HepG2 (cell line): ENCODE data around the gene LRTM2. TPM values are rescaled to one million over a fixed set of nuclear protein-coding genes. Genes with fewer than 3 reads are reported as not detected.

Experiments
- AGO2 ChIP-seq: fragments of 200-400 bp; formaldehyde crosslinking; optimal IDR thresholded peaks from 2 replicates; pipeline ENCODE3; 2017; ENCODE audit warnings: mild to moderate bottlenecking, low read depth, low read length, moderate library complexity
- NR1H2 ChIP-seq: sonication (generic); formaldehyde crosslinking; IDR thresholded peaks from 2 replicates; pipeline ENCODE4 v1.8.1; 2022; ENCODE audit warnings: low read depth, missing genetic modification reagents, borderline replicate concordance
- REL ChIP-seq: sonication (generic); formaldehyde crosslinking; conservative IDR thresholded peaks from 2 replicates; pipeline ENCODE4 v1.8.0; 2022; ENCODE audit warnings: mild to moderate bottlenecking, missing genetic modification reagents, moderate library complexity
- RXRB ChIP-seq: IDR thresholded peaks from 2 replicates; pipeline ENCODE4 v1.6.1; 2016; ENCODE audit warnings: borderline replicate concordance, missing genetic modification reagents, missing compliant biosample characterization
- STAT5B ChIP-seq: sonication (generic); formaldehyde crosslinking; IDR thresholded peaks from 2 replicates; pipeline ENCODE4 v1.4.0; 2020; ENCODE audit warnings: missing genetic modification reagents
- ZNF253 ChIP-seq: sonication (generic); formaldehyde crosslinking; IDR thresholded peaks from 2 replicates; pipeline ENCODE4 v1.8.0; 2022; ENCODE audit warnings: mild to moderate bottlenecking, missing genetic modification reagents, borderline replicate concordance
- ZNF790 ChIP-seq: sonication (generic); formaldehyde crosslinking; IDR thresholded peaks from 2 replicates; pipeline ENCODE4 v1.8.0; 2022; ENCODE audit warnings: missing genetic modification reagents, mild to moderate bottlenecking, borderline replicate concordance
- polyA plus RNA-seq, 8 experiments: library from polyadenylated mRNA; depleted of rRNA in 3 of 8; stranded (reverse) in 7 of 8; unstranded in 1 of 8; fragments of >200 nt; fragmentation: Illumina TruSeq in 4 of 8; extraction: Trizol in 4 of 8; gene quantifications; 2 replicates each; pipeline versions ENCODE4 v1.2.1 to v1.2.3, GENCODE V29; 2011 to 2016; ENCODE audit warnings: low read depth in 4 of 8, missing spikeins in 1 of 8, mixed read lengths in 1 of 8; ENCODE audit not compliant: insufficient read depth in 1 of 8
- total RNA-seq, 5 experiments: library from RNA; depleted of rRNA; stranded (reverse); fragments of >200 nt; fragmentation: Illumina TruSeq; extraction: Trizol; gene quantifications; 2 replicates each; pipeline ENCODE4 v1.2.3, GENCODE V29; 2016; ENCODE audit warnings: low read depth in 1 of 5
- TF ChIP-seq, protein P1 (sequence below): sonication (generic); formaldehyde crosslinking; IDR thresholded peaks from 2 replicates; pipeline ENCODE4 v1.5.0; 2020; ENCODE audit warnings: mild to moderate bottlenecking, missing genetic modification reagents, borderline replicate concordance

LRTM2 gene
- total and polyA plus RNA-seq, 2 of the 13 experiments (the other 11 are each of a cell fraction or from before 2014, with no cell fraction given): 0.09 TPM; not detected in 1

DNA sequence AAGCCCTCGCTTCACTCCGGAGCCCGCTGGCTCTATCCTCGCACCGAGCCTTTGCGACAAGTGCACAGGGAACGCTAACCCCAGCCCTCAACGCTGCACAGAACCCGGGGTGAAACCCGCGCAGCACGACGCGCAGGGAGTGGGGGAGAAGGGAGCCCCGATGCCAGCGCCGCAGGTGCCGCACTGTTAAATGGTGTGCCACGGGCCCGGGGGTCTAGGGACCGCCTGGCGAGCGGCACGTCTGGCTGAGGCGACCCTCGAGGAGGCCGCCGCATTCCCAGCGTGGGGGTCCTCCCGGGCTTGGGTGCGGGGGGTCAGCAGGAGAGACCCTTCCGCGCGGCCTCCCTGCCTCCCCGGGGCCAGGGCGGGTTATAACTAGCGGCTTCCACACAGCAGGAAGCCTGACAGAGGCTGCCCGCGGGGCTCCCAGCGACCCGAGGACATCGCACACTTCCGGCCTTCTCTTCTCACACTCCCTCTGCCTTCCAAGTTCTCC is 23.8 kb upstream of the LRTM2 start (continued):
- TF ChIP-seq ZNF790: 0 out of 2 replicates have a peak, but pooled peaks have one; percentile 49
- TF ChIP-seq NR1H2 (CRISPR knock-in tag): 0 out of 2 replicates have a peak, but pooled peaks have one; percentile 30
- no peak for TF ChIP-seq REL (CRISPR knock-in tag)
- no peak for TF ChIP-seq ZNF253
- TF ChIP-seq STAT5B (CRISPR knock-in tag): no peak
- TF ChIP-seq, protein P1, sequence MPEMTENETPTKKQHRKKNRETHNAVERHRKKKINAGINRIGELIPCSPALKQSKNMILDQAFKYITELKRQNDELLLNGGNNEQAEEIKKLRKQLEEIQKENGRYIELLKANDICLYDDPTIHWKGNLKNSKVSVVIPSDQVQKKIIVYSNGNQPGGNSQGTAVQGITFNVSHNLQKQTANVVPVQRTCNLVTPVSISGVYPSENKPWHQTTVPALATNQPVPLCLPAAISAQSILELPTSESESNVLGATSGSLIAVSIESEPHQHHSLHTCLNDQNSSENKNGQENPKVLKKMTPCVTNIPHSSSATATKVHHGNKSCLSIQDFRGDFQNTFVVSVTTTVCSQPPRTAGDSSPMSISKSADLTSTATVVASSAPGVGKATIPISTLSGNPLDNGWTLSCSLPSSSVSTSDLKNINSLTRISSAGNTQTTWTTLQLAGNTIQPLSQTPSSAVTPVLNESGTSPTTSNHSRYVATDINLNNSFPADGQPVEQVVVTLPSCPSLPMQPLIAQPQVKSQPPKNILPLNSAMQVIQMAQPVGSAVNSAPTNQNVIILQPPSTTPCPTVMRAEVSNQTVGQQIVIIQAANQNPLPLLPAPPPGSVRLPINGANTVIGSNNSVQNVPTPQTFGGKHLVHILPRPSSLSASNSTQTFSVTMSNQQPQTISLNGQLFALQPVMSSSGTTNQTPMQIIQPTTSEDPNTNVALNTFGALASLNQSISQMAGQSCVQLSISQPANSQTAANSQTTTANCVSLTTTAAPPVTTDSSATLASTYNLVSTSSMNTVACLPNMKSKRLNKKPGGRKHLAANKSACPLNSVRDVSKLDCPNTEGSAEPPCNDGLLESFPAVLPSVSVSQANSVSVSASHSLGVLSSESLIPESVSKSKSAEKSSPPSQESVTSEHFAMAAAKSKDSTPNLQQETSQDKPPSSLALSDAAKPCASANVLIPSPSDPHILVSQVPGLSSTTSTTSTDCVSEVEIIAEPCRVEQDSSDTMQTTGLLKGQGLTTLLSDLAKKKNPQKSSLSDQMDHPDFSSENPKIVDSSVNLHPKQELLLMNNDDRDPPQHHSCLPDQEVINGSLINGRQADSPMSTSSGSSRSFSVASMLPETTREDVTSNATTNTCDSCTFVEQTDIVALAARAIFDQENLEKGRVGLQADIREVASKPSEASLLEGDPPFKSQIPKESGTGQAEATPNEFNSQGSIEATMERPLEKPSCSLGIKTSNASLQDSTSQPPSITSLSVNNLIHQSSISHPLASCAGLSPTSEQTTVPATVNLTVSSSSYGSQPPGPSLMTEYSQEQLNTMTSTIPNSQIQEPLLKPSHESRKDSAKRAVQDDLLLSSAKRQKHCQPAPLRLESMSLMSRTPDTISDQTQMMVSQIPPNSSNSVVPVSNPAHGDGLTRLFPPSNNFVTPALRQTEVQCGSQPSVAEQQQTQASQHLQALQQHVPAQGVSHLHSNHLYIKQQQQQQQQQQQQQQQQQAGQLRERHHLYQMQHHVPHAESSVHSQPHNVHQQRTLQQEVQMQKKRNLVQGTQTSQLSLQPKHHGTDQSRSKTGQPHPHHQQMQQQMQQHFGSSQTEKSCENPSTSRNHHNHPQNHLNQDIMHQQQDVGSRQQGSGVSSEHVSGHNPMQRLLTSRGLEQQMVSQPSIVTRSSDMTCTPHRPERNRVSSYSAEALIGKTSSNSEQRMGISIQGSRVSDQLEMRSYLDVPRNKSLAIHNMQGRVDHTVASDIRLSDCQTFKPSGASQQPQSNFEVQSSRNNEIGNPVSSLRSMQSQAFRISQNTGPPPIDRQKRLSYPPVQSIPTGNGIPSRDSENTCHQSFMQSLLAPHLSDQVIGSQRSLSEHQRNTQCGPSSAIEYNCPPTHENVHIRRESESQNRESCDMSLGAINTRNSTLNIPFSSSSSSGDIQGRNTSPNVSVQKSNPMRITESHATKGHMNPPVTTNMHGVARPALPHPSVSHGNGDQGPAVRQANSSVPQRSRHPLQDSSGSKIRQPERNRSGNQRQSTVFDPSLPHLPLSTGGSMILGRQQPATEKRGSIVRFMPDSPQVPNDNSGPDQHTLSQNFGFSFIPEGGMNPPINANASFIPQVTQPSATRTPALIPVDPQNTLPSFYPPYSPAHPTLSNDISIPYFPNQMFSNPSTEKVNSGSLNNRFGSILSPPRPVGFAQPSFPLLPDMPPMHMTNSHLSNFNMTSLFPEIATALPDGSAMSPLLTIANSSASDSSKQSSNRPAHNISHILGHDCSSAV (CRISPR knock-in tag): no peak
- peak; percentile 74 for TF ChIP-seq AGO2
- no peak for TF ChIP-seq RXRB
